CMK (cell line): Measurements from ENCODE around the gene MYO5C.
"Not testable (repeated sequence)": the region's sequence is repeated elsewhere in the genome, so short reads cannot be mapped to it uniquely, and the experiment has no call there.

ENCODE experiments used
- DNase-seq: peaks from one replicate; pipeline ENCODE4 v3.0.0-alpha.2; 2010; ENCODE audit warnings: low read depth

MYO5C gene

GRCh38 chr15:52172869-52173268, 122.7 kb downstream of the MYO5C start:
- no peak for DNase-seq

DNA sequence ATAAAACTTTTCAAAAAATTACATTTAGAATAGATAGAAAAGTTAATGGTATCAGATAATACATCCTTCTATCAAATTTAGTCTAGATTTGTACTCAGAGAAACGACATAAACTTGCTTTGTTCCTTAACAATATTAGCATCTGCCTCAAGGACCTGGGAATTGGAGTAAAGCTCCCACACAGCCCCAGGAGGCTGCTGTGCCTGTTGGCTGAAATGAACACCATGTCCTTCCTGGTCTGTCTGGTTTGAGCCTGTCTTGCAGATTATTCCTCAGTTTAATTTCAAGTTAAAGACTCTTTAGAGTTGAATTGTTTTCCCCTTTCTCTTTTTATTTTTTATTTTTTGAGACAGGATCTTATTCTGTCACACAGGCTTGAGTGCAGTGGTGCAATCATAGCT, 123.8 kb downstream of the MYO5C start:
- no peak for DNase-seq

- no peak for DNase-seq
These were observed 124.2 kb downstream of the MYO5C start for GRCh38 chr15:52171386-52171785.

DNA sequence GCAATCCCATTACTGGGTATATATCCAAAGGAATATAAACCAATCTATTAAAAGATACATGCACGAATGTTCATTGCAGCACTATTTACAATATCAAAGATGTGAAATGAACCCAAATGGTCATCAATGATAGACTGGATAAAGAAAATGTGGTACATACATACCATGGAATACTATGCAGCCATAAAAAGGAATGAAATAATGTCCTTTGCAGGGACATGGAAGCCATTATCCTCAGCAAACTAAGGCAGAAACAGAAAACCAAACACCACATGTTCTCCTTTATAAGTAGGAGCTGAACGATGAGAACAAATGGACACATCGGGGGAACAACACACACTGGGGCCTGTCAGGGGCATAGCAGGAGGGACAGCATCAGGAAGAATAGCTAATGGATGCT, 125.4 kb downstream of the MYO5C start:
- DNase-seq, result not testable (repeated sequence)

DNA sequence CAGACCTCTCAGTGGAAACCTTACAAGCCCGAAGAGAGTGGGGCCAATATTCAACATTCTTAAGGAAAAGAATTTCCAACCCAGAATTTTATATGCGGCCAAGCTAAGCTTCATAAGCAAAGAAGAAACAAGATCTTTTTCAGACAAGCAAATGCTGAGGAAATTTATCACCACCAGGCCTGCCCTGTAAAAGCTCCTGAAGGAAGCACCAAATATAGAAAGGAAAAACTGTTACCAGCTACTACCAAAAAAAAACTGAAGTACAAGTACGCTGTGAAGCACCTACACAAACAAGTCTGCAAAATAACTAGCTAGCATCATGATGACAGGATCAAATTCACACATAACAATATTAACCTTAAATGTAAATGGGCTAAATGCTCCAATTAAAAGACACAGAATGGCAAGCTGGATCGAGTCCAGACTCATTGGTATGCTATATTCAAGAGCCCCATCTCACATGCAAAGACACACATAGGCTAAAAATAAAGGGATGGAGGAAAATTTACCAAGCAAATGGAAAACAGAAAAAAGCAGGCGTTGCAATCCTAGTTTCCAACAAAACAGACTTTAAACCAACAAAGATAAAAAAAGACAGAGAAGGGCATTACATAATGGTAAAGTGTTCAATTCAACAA, 130.0 kb downstream of the MYO5C start:
- not testable (repeated sequence) for DNase-seq

DNA sequence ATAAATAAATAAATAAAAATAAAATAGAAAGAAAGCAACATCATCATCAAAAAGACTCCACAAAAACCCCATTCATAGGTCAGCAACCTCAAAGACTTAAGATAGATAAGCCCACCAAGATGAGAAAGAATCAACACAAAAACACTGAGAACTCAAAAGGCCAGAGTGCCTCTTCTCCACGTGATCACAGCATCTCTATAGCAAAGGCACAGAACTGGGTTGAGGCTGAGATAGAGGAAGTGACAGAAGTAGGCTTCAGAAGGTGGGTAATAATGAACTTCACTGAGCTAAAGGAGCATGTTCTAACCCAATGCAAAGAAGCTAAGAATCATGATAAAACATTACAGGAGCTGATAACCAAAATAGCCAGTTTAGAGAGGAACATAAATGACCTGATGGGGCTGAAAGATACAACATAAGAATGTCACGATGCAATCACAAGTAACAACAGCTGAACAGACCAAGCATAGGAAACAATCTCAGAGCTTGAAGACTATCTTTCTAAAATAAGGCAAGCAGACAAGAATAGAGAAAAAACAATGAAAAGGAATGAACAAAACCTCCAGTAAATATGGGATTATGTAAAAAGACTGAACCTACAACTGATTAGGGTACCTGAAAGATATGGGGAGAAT, 130.9 kb downstream of the MYO5C start:
- no peak for DNase-seq

GRCh38 chr15:52163321-52164190, 132.0 kb downstream of the MYO5C start:
- DNase-seq, result no peak

- no peak for DNase-seq
These were observed 132.7 kb downstream of the MYO5C start for GRCh38 chr15:52162876-52163275.

GRCh38 chr15:52162260-52162659, 133.3 kb downstream of the MYO5C start:
- no peak for DNase-seq

DNA sequence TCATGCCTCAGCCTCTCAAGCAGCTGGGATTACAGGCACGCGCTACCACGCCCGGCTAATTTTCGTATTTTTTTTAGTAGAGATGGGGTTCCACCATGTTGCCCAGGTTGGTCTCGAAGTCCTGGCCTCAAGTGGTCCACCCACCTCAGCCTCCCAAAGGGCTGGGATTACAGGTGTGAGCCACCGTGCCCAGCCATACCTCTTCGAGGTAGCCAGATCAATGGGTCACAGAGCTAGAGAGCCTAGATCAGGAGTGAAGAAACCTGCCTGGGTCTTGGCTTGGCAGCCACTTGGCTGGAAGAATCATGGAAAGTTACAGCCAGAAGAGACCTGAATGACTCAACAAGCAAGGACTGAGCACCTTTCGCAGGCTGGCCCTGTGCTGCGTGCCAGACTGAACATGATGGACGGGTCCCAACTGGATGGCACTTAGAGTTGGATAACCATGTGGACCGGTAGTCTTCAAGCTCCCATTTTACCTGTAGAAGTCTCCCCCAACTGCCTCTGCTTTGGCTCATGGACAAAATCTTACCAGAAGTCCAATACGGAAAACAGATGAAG, 134.1 kb downstream of the MYO5C start:
- DNase-seq, result no peak

DNA sequence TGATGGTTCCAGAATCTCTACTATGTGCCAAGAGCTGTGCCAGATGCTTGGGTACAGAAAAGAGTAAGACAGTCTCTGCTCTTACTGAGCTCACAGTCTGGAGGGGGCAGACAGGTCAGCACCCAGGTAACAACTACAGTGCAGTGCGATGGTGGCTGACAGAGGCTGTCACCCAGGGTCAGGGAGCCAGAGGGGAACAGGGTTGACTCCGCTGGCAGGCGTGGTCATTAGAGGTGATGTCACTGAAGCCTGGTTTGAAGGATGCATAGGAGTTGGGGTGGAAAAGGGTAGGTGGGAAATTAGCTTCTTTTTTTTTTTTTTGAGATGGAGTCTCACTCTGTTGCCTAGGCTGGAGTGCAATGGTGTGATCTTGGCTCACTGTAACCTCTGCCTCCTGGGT, 136.0 kb downstream of the MYO5C start:
- DNase-seq, result no peak

- DNase-seq, result no peak
These were observed 137.4 kb downstream of the MYO5C start for GRCh38 chr15:52158084-52158765.

DNA sequence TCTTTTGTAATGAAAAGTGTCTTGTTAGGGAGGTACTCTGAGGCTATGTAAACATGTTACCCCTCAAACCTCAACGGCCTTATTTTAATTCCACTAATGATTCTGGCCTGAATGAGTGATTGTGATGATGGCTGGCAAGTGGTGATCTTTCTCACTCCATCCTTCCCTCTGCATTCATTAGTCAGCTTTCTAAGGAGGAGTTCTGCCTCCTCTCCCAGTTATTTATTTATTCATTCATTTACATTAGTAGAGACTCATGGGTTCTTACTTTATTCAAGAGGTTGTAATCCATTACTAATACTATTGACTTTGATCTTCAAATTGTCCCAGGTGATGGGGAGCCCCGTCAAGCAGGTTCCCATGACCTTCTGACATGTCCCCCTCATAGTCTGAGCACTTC, 139.7 kb downstream of the MYO5C start:
- no peak for DNase-seq

GRCh38 chr15:52154896-52155865, 140.4 kb downstream of the MYO5C start:
- no peak for DNase-seq

- DNase-seq, result no peak
These were observed 141.4 kb downstream of the MYO5C start for GRCh38 chr15:52153900-52154895.

DNA sequence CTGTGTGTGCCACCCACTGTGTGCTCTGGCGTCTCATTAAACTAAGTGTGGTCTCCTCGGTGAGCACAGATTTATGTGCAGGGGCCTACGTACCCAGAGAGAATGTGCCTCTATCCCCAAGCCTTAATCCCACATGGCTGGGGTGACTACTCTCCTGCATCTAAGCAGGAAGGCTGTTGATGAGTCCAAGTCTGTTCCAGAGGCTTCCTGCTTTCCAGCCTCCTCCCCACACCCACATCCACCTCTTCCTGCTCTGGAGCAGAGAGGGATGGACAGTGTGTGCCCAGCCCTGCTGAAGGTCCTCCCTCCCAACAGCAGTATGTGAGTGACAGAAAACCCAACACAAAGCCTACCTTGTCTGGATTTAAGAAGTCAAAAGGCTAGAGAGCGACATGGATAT, 144.3 kb downstream of the MYO5C start:
- no peak for DNase-seq

GRCh38 chr15:52150871-52151270, 144.7 kb downstream of the MYO5C start:
- no peak for DNase-seq

- no peak for DNase-seq
These were observed 145.4 kb downstream of the MYO5C start for GRCh38 chr15:52150043-52150825.

DNA sequence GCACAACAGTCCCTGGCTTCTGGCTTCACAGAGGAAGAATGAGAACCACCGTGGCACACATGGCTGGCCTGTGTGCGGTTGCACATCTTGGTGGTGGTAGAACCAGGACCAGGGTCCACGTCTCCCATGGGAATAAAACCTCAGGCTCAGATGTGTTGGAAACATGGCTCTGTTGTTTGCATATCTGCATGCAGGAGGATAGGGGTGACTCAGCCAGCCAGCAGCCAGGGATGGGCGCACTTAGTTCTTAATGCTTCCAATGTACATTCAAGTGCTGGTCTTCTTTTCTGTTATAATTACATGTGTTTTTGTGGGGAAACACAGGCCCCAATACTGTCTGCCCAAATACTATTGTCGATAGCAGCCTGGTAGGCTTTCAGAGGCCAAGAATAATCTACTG, 147.2 kb downstream of the MYO5C start:
- DNase-seq, result no peak
